RCC 7860 (cell line): ENCODE data around the gene SKIDA1.

Experiments
- DNase-seq: peaks from one replicate; pipeline ENCODE4 v3.0.0-alpha.2; 2015; ENCODE audit warnings: low spot score
- FAIRE-seq: peaks from 2 replicates; lab custom pipeline; 2012; peaks lifted over from hg19 to GRCh38; lab: Jason Lieb, UNC

The SKIDA1 gene

DNA sequence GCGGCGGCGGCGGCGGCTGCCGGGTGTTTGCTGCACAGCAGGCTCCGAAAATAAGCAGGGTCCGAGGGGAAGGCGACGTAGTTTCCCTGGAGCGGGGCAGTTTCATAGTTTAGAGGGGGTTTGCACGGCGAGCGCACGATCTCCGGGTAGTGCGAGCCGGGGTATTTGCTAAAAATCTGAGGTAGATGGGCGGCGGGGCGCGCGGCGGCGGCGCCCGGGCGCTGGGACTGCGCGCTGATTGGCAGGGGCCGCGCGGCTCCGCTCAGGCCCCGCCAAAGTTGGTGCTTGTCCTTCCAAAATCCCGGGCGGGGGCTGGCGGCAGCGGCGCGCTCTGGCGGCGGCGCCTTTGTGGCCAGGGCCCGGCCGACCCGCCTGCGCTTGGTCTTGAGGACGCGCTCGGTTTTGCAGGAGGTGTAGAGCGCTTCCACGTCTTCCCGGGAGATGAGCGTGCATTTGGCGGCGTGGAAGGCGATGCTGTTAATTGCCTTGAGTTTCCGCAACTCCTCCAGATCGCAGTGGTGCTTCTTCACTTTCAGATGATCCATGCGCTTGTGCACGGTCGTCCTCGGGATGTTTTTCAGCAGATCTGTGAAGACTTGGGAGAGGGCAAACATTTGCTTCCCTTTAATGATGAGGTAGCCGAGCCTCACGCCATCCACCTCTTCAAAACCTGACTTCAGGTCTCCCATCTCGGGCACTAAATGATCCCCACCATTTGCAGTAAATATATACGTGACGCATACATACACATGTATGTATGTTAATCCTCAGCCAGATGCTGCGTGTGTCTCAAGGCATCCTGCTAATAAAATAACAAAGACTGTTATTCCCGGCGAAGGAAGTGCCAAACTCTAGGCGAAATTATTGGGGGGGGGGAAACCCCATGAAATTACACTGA is 8.1 kb downstream of the SKIDA1 start:
- DNase-seq: peak; percentile 23
- no peak for FAIRE-seq

DNA sequence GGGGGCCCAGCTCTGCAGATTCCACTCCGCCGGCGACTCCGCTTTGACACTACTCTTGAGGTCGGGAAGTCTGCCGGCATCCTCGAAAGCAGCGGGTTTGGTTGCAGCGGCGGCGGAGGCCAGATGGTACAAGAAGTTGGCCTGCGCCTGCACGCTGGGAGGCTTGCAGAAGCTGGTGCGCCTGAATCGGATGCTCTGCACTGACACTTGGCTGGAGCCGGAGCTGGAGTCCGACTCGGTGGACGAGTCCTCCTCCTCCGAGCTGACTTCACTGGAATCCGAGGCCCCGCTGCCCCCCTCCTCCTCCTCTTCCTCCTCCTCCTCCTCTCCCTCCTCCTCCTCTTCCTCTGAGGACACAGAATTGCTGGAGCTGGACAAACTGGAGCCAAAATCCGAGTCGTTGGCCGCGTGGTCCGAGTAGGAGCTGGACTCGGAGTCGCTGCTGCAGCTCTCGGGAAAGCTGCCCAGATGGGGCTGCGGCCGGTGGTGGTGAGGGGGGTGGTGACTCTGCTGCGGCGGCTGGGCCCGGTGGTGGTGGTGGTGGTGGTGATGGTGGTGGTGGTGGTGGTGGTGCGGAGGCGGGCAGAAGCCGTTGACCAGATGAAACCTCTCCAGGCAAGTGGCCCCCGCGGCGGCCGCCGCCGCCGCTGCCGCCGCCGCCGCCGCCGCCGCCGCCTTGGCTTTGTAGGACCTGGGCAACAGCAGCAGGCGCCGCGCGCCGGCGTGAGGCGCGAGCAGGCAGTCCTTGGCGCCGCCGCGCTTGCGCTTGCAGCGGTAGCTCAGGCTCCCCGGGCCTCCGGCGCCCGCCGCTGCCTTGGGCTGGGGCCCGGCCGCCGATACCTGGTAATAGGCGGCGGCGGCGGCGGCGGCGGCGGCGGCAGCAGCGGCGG is 9.0 kb downstream of the SKIDA1 start:
- FAIRE-seq (no peak), DNase-seq (peak; percentile 41)

GRCh38 chr10:21515361-21516241 is 9.9 kb downstream of the SKIDA1 start:
- FAIRE-seq: no peak
- DNase-seq: no peak

DNA sequence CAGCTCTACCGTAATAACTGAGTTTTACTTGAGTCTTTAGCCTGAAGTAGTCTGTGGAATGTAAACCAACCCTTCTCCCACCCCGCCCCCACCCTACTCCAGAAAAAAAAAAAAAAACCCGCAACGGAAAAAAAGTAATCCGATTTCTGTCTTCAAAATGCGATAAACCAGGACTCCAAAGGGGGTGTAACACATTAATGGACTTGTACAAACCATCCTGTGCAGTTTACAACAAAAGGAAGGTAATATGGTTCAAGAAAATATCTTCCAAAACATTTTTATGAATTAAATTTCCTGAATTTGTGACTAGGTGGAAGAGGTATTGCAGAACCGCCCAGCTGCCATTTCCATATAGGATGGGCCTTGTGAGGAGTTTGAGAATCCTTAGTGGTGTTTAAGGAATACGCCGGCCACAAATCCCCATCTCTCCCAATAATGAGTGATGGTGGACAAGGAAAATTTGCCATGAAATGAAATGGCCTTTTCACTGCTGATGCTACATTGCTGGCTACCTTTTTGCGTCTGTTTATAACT is 10.6 kb downstream of the SKIDA1 start:
- DNase-seq (no peak), FAIRE-seq (no peak)

DNA sequence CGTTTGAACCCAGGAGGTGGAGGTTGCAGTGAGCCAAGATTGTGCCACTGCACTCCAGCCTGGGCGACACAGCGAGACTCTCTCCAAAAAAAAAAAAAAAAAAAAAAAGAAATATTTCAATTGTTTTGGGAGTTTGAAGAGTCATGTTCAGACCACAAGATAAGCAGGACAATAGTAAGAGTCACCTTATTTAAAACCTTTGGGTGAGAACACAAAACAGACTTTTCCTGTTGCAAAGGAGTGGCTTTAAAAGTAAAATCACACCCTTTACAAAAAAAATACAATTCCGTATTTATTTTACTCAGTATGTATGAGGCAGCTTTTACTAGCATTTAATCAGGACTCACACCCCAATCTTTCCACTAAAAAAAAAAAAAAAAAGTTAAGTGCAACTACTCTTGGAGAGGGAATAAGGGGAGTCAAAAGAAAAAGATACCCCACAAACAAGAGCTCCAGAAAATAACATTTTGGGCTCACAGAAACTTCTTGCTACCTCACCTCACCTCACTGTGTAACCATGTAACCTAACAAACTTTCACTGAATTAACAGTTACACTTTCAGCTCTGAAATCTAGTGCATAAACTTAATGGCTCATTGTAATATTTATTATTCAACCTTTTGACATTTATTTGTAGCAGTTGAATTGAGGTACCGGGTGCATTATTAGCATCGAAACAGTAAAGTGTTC is 11.2 kb downstream of the SKIDA1 start:
- no peak for FAIRE-seq

GRCh38 chr10:21513405-21513788 is 12.1 kb downstream of the SKIDA1 start:
- no peak for DNase-seq
- FAIRE-seq: no peak

More for the DNA sequence above, 11.2 kb downstream of the SKIDA1 start:
- DNase-seq: no peak

DNA sequence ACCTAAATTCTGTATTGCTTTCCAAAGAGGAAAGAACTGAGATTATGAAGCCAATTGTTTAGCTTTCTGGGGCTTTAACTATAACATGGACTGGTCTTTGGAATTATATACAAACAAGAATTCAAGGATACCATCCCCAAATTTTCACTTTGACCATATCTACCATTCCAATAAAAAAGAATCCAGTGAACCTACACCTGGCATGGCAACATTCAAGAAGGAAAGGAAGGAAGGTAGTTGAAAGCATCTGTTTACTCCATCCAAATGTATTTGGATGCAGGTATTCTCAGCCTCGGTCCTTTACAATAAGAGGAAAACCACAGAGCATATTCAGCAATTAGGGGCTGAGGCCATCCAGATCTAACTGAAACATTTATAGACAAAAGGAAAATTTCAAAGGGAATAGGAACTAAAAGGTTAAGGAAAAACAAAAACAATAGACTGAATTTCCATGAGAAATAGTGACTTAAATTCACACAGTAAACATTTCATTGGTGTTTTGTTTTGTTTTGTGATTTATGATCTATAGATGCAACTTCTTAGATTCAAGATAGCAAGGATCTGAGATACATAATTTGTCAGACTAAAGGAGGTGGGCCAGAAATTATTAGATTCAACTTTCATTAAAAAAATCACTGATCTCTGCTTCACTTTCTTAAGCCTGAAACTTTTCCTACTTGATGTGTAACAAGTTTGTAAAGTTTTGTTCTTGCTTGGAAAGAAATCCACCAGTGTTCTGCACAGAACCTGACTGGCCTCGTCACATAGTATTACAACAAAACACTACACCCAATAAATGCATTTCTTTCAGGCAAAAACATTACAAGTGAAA is 12.7 kb downstream of the SKIDA1 start:
- FAIRE-seq: no peak
- DNase-seq: no peak

DNA sequence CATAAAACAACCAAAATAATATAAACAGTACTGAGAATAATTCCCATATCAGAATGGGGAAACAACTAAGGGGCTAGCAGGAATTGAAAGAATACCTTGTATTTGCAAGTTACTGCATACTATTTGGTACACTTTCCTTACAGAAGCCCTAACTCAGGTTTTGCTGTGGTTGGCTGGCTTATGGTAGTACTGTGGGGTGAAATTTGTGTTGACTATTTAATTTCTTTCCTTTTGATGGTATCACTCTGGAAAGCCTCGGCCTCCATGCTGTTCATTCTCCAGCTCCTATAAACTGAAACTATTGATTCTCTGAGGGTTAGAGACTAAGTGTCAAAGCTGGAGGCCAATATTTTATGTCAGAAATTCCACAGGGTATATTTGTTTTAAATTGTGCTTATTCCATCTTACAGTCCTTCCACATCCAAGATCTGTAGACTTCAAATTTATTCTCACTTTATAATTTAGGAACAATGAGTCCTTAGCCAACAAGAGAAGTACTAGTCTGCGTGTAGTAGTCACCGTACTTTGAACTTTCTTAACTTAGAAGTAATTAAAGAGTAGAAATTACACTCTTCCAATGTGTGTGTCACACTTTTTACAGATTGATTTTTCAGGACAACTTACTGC is 13.4 kb downstream of the SKIDA1 start:
- FAIRE-seq (no peak), DNase-seq (no peak)

DNA sequence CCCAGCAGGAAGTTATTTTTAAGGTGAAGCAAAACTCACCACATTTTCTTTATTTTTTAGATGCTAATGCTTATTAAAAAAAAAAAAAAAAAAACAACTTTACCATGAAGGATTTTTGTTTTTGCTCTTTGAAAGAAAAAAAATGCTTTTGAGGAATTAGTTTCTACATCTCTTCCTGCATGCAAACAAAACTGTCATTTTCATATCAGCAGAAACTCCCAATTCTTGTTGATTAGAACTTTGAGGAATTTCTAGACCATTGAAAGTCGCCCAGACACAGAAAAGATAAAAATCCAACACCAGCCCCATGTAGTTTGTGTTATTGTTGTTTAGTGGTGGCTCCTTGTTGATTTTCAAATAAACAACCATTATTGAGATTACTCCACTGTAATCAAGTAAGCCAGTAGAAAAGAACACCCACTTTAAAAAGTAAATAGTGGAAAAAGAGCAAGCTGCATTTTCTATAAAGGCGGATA is 14.3 kb downstream of the SKIDA1 start:
- no peak for DNase-seq

DNA sequence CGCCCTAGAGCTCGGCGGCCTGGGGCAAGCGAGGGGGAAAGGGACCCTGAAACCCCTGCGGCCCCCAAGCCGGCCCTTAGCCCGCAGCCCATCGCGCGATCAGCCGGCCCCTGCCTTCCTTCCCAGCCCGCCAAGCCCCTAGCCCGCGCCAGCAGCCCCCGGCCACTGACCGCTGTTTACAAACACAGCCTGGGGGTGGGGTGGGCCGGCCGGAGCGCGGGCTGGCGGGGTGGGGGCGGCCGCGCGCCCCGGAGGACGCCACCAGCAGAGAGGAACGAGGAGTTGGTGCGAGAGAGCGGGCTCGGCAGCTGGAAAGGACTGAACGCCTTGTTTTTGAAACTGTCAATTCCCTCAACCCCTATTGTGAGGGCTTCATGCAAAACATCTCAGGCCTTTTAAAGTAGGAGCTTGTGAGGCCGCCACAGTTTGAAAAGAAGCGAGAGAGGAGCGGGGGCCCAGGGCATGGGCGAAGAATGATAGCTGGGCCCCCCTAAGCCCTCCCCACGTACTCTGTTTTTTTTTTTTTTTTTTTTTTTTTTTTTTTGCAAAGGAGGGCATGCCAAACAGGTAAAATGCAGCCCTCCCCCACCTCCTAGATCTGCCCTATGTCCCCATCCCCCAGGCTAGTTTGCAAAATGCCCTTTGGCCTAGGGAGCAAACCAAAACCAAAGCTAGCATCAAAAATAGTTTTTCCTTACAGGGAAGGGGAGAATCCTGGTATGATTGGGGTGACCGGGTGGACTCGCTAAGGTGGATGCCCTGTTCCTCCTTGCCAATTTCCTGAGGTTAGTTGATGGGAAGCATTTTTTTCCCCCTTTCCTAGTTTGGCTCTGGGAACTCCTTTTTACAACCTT is 15.0 kb downstream of the SKIDA1 start:
- FAIRE-seq (no peak), DNase-seq (no peak)

More for the DNA sequence above, 14.3 kb downstream of the SKIDA1 start:
- FAIRE-seq: no peak

- no peak for FAIRE-seq
- no peak for DNase-seq
Observed at GRCh38 chr10:21509341-21510240, 15.9 kb downstream of the SKIDA1 start.

- no peak for DNase-seq
- no peak for FAIRE-seq
Observed at GRCh38 chr10:21508706-21509331, 16.7 kb downstream of the SKIDA1 start.

DNA sequence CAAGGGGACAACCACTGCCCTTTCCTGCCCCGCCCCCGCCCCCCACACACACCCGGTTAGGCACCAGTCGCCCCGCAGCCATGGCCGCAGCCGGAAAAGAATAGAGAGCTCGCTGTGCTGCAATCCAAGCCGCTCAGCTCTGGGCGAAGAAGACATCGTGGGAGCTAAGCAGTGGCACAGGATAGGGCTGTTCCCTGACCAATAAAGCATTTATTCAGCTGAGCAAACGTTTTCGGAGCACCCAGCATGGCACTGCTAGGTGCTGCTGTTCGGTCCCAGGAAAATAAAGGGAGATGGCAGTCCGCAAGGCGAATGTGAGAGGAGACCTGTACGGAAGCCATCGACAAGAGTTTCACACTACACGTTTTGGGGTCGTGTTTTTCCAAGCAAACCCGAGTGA is 18.3 kb downstream of the SKIDA1 start:
- no peak for DNase-seq
- no peak for FAIRE-seq

DNA sequence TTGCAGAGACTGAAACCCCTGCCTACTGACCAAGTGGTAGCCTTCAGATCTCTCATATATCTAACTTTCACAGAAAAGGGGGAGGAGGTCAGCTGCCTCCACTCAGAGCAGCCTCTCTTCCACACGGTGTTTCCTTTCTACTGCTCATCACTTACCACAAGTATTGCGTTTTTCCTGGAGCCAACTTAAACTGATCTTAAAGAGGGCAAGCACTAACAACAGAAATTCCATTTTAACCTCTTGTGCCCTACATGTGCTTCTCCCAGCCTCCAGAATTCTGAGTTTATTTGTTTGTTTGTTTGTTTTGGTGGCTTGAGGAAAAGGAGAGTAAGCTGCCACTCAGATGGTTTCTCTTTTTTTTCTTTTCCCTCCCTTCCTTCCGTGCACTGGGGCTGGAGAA is 19.1 kb downstream of the SKIDA1 start:
- no peak for FAIRE-seq

DNA sequence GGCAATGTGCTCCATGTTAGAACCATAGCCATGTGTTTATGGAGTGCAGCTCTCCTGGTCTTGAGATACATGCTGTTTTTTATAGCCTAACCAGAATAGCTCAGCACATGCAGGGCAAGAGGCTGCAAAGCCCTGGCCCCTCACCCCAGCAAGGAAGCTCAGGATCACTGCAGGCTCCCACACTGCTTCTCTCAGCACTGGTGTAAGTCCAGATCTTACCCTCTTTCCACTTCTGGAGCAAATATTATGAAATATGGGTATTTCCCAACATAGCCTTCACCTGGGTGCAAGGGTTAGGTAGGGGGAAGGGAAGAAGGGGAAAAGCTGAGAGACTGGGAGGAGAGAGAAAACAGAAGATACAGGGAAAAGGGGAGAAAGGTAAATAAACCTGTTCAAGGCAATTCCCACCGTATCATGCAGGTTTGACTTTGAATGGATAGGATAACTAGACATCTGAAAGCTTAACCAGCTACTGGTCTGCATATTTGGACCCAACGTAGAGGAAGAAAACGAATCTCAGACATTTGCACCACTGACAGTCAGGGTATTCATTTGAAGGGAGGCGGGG is 19.7 kb downstream of the SKIDA1 start:
- no peak for FAIRE-seq
- DNase-seq: no peak

More for the DNA sequence above, 19.1 kb downstream of the SKIDA1 start:
- DNase-seq: no peak

DNA sequence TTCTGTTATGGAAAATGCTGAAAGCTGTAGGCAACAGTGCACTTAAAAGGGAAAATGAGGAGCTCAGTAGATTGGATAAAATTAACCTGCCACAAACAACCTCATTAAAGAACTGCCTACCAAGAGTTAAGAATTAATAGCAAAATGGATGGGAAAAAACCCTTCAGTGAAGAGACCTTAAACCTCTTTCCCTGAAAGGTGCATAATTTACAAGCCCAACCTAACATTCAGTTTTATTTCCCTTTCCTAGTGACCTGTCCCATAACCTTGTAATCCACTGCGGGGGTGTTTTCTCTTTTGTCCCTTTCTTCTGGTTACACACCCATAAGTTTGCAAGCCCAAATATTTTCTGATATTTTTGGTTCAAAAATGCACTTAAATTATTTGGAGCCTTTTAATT is 21.9 kb downstream of the SKIDA1 start:
- DNase-seq: no peak
- no peak for FAIRE-seq
